GM19438 (cell line): ENCODE measurements around the gene CACNA2D3.

ENCODE experiments used
- ATAC-seq: cut with Tn5 transposase; IDR thresholded peaks from one replicate; pipeline ENCODE4 v1.9.1; 2021; ENCODE audit warnings: low read depth; ENCODE audit not compliant: unreplicated experiment

The CACNA2D3 gene

GRCh38 chr3:54321520-54321919 lies 199.2 kb downstream of the CACNA2D3 start:
- ATAC-seq: no peak

- ATAC-seq: no peak
Measured at GRCh38 chr3:54322354-54322753, 200.0 kb downstream of the CACNA2D3 start.

- ATAC-seq: no peak
Measured at GRCh38 chr3:54324103-54324502, 201.8 kb downstream of the CACNA2D3 start.

GRCh38 chr3:54326951-54327350 lies 204.6 kb downstream of the CACNA2D3 start:
- ATAC-seq: no peak

- no peak for ATAC-seq
Measured at GRCh38 chr3:54331341-54331740, 209.0 kb downstream of the CACNA2D3 start.

GRCh38 chr3:54337846-54338245 lies 215.5 kb downstream of the CACNA2D3 start:
- no peak for ATAC-seq

GRCh38 chr3:54339608-54340007 lies 217.3 kb downstream of the CACNA2D3 start:
- no peak for ATAC-seq

- ATAC-seq: no peak
Measured at GRCh38 chr3:54341811-54342210, 219.5 kb downstream of the CACNA2D3 start.

- no peak for ATAC-seq
Measured at GRCh38 chr3:54342676-54343075, 220.3 kb downstream of the CACNA2D3 start.

GRCh38 chr3:54343495-54343894 lies 221.1 kb downstream of the CACNA2D3 start:
- no peak for ATAC-seq

GRCh38 chr3:54344601-54345231 lies 222.4 kb downstream of the CACNA2D3 start:
- no peak for ATAC-seq

GRCh38 chr3:54345847-54346375 lies 223.6 kb downstream of the CACNA2D3 start:
- ATAC-seq: no peak

GRCh38 chr3:54347060-54347459 lies 224.7 kb downstream of the CACNA2D3 start:
- ATAC-seq: no peak

GRCh38 chr3:54347933-54348332 lies 225.6 kb downstream of the CACNA2D3 start:
- ATAC-seq: no peak

- ATAC-seq: no peak
Measured at GRCh38 chr3:54349231-54349652, 226.9 kb downstream of the CACNA2D3 start.

GRCh38 chr3:54349691-54350090 lies 227.3 kb downstream of the CACNA2D3 start:
- no peak for ATAC-seq

GRCh38 chr3:54353546-54353945 lies 231.2 kb downstream of the CACNA2D3 start:
- no peak for ATAC-seq

GRCh38 chr3:54353946-54354345 lies 231.6 kb downstream of the CACNA2D3 start:
- no peak for ATAC-seq

GRCh38 chr3:54355800-54356199 lies 233.4 kb downstream of the CACNA2D3 start:
- ATAC-seq: no peak

- ATAC-seq: no peak
Measured at GRCh38 chr3:54356261-54357045, 234.1 kb downstream of the CACNA2D3 start.

GRCh38 chr3:54357301-54357700 lies 234.9 kb downstream of the CACNA2D3 start:
- no peak for ATAC-seq

- ATAC-seq: no peak
Measured at GRCh38 chr3:54358316-54358715, 236.0 kb downstream of the CACNA2D3 start.
